HepG2 (cell line): ENCODE results near the gene PRM2. TPM values are rescaled to one million over a fixed set of nuclear protein-coding genes. Genes with fewer than 3 reads are reported as not detected.

ENCODE experiments used
- PHF8 ChIP-seq: sonication (generic); formaldehyde crosslinking; IDR thresholded peaks from 2 replicates; pipeline ENCODE4 v1.5.0; 2020; ENCODE audit warnings: missing genetic modification reagents
- SRSF9 ChIP-seq: fragments of 200-400 bp; formaldehyde crosslinking; IDR thresholded peaks from 2 replicates; pipeline ENCODE4 v1.6.1; 2018; ENCODE audit warnings: borderline replicate concordance, mild to moderate bottlenecking, low read depth, low read length; ENCODE audit not compliant: insufficient read depth, poor library complexity, severe bottlenecking
- ZBTB7B ChIP-seq: sonication (generic); formaldehyde crosslinking; IDR thresholded peaks from 2 replicates; pipeline ENCODE4 v1.4.0; 2020; ENCODE audit warnings: missing genetic modification reagents
- ZNF670 ChIP-seq: sonication (generic); formaldehyde crosslinking; IDR thresholded peaks from 2 replicates; pipeline ENCODE4 v1.8.0; 2022; ENCODE audit warnings: mild to moderate bottlenecking, missing genetic modification reagents, borderline replicate concordance
- polyA plus RNA-seq, 8 experiments: library from polyadenylated mRNA; depleted of rRNA in 3 of 8; stranded (reverse) in 7 of 8; unstranded in 1 of 8; fragments of >200 nt; fragmentation: Illumina TruSeq in 4 of 8; extraction: Trizol in 4 of 8; gene quantifications; 2 replicates each; pipeline versions ENCODE4 v1.2.1 to v1.2.3, GENCODE V29; 2011 to 2016; ENCODE audit warnings: low read depth in 4 of 8, missing spikeins in 1 of 8, mixed read lengths in 1 of 8; ENCODE audit not compliant: insufficient read depth in 1 of 8
- total RNA-seq, 5 experiments: library from RNA; depleted of rRNA; stranded (reverse); fragments of >200 nt; fragmentation: Illumina TruSeq; extraction: Trizol; gene quantifications; 2 replicates each; pipeline ENCODE4 v1.2.3, GENCODE V29; 2016; ENCODE audit warnings: low read depth in 1 of 5
- TF ChIP-seq, protein P1 (sequence below): sonication (generic); formaldehyde crosslinking; IDR thresholded peaks from 2 replicates; pipeline ENCODE4 v1.4.0; 2020; ENCODE audit warnings: missing genetic modification reagents, borderline replicate concordance
- TF ChIP-seq, protein P2 (sequence below): sonication (generic); formaldehyde crosslinking; IDR thresholded peaks from 2 replicates; pipeline ENCODE4 v1.8.0; 2023; ENCODE audit warnings: mild to moderate bottlenecking, missing genetic modification reagents
- TF ChIP-seq, protein P3 (sequence below): IDR thresholded peaks from 2 replicates; pipeline ENCODE4 v1.6.1; 2016; ENCODE audit warnings: low read depth, control low read depth
- TF ChIP-seq, protein P4 (sequence below): sonication (generic); formaldehyde crosslinking; conservative IDR thresholded peaks from 2 replicates; pipeline ENCODE4 v1.4.0; 2020; ENCODE audit warnings: mild to moderate bottlenecking, missing genetic modification reagents, moderate library complexity
- TF ChIP-seq, protein P5 (sequence below): sonication (generic); formaldehyde crosslinking; conservative IDR thresholded peaks from 2 replicates; pipeline ENCODE4 v1.4.0; 2020; ENCODE audit warnings: missing genetic modification reagents
- TF ChIP-seq, protein P6 (sequence below): sonication (generic); formaldehyde crosslinking; IDR thresholded peaks from 2 replicates; pipeline ENCODE4 v1.4.0; 2020; ENCODE audit warnings: missing genetic modification reagents
- TF ChIP-seq, protein P7 (sequence below), 2 experiments: sonication (generic) in 1 of 2; formaldehyde crosslinking in 1 of 2; IDR thresholded peaks; 2 replicates each; pipeline versions ENCODE4 v1.4.0 to v1.6.1; 2018 to 2020; ENCODE audit warnings: missing genetic modification reagents in 2 of 2, borderline replicate concordance in 1 of 2, low read depth in 1 of 2, mild to moderate bottlenecking in 1 of 2, missing biosample characterization in 1 of 2

Gene PRM2
- total and polyA plus RNA-seq, 2 of the 13 experiments (the other 11 are each of a cell fraction or from before 2014, with no cell fraction given), result 0.54 TPM; not detected in 1

DNA sequence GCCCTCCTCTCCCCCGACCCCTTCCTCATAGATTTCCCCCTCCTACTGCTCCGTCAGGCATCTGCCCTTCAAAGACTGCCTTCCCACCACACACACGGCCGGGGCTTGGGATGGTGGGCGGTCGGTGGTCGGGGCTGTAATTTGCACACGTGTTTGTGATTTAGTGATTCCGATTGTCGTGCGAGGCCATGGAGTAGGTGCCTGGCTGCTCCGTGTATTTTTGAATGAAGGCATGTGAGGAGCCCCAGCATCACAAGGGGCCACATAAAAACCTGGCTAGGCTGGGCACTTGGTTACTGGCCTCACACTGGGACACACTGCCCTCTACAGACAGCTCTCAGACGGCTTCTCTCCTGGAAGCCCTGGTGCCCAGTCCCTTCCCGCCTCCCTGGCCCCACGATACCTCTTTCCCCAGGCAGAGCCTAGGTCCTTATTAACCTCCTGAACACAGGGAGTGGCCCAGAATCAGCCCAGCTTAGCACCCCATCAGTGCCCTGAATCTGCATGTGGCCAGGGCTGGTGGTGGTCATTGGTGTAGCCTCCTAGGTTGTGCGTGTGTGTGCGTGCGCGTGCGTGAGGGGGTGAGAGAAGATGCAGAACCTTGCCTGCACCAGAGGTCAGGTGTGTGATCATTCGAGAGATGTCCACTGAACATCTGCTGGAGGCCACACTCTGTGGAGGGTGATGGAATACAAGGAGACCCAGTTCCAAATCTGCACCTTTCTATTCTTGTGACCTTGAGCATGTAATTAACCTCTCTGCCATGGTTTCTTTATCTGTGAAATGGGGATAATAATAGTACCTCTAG, 18.9 kb downstream of the PRM2 start (continued):
- TF ChIP-seq, protein P1, sequence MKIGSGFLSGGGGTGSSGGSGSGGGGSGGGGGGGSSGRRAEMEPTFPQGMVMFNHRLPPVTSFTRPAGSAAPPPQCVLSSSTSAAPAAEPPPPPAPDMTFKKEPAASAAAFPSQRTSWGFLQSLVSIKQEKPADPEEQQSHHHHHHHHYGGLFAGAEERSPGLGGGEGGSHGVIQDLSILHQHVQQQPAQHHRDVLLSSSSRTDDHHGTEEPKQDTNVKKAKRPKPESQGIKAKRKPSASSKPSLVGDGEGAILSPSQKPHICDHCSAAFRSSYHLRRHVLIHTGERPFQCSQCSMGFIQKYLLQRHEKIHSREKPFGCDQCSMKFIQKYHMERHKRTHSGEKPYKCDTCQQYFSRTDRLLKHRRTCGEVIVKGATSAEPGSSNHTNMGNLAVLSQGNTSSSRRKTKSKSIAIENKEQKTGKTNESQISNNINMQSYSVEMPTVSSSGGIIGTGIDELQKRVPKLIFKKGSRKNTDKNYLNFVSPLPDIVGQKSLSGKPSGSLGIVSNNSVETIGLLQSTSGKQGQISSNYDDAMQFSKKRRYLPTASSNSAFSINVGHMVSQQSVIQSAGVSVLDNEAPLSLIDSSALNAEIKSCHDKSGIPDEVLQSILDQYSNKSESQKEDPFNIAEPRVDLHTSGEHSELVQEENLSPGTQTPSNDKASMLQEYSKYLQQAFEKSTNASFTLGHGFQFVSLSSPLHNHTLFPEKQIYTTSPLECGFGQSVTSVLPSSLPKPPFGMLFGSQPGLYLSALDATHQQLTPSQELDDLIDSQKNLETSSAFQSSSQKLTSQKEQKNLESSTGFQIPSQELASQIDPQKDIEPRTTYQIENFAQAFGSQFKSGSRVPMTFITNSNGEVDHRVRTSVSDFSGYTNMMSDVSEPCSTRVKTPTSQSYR, result no peak
- TF ChIP-seq, protein P2, sequence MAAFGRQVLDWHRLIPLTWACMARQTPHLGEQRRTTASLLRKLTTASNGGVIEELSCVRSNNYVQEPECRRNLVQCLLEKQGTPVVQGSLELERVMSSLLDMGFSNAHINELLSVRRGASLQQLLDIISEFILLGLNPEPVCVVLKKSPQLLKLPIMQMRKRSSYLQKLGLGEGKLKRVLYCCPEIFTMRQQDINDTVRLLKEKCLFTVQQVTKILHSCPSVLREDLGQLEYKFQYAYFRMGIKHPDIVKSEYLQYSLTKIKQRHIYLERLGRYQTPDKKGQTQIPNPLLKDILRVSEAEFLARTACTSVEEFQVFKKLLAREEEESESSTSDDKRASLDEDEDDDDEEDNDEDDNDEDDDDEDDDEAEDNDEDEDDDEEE (CRISPR knock-in tag), result peak; percentile 17; the same call in 1 of the 2 replicates
- TF ChIP-seq, protein P3, sequence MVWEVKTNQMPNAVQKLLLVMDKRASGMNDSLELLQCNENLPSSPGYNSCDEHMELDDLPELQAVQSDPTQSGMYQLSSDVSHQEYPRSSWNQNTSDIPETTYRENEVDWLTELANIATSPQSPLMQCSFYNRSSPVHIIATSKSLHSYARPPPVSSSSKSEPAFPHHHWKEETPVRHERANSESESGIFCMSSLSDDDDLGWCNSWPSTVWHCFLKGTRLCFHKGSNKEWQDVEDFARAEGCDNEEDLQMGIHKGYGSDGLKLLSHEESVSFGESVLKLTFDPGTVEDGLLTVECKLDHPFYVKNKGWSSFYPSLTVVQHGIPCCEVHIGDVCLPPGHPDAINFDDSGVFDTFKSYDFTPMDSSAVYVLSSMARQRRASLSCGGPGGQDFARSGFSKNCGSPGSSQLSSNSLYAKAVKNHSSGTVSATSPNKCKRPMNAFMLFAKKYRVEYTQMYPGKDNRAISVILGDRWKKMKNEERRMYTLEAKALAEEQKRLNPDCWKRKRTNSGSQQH (CRISPR knock-in tag), result no peak; the same call in 1 of the 2 replicates
- TF ChIP-seq, protein P4, sequence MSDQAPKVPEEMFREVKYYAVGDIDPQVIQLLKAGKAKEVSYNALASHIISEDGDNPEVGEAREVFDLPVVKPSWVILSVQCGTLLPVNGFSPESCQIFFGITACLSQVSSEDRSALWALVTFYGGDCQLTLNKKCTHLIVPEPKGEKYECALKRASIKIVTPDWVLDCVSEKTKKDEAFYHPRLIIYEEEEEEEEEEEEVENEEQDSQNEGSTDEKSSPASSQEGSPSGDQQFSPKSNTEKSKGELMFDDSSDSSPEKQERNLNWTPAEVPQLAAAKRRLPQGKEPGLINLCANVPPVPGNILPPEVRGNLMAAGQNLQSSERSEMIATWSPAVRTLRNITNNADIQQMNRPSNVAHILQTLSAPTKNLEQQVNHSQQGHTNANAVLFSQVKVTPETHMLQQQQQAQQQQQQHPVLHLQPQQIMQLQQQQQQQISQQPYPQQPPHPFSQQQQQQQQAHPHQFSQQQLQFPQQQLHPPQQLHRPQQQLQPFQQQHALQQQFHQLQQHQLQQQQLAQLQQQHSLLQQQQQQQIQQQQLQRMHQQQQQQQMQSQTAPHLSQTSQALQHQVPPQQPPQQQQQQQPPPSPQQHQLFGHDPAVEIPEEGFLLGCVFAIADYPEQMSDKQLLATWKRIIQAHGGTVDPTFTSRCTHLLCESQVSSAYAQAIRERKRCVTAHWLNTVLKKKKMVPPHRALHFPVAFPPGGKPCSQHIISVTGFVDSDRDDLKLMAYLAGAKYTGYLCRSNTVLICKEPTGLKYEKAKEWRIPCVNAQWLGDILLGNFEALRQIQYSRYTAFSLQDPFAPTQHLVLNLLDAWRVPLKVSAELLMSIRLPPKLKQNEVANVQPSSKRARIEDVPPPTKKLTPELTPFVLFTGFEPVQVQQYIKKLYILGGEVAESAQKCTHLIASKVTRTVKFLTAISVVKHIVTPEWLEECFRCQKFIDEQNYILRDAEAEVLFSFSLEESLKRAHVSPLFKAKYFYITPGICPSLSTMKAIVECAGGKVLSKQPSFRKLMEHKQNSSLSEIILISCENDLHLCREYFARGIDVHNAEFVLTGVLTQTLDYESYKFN (CRISPR knock-in tag), result peak; percentile 69; the same call in 1 of the 2 replicates
- TF ChIP-seq, protein P5, sequence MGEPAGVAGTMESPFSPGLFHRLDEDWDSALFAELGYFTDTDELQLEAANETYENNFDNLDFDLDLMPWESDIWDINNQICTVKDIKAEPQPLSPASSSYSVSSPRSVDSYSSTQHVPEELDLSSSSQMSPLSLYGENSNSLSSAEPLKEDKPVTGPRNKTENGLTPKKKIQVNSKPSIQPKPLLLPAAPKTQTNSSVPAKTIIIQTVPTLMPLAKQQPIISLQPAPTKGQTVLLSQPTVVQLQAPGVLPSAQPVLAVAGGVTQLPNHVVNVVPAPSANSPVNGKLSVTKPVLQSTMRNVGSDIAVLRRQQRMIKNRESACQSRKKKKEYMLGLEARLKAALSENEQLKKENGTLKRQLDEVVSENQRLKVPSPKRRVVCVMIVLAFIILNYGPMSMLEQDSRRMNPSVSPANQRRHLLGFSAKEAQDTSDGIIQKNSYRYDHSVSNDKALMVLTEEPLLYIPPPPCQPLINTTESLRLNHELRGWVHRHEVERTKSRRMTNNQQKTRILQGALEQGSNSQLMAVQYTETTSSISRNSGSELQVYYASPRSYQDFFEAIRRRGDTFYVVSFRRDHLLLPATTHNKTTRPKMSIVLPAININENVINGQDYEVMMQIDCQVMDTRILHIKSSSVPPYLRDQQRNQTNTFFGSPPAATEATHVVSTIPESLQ (CRISPR knock-in tag), result no peak
- TF ChIP-seq, protein P6, sequence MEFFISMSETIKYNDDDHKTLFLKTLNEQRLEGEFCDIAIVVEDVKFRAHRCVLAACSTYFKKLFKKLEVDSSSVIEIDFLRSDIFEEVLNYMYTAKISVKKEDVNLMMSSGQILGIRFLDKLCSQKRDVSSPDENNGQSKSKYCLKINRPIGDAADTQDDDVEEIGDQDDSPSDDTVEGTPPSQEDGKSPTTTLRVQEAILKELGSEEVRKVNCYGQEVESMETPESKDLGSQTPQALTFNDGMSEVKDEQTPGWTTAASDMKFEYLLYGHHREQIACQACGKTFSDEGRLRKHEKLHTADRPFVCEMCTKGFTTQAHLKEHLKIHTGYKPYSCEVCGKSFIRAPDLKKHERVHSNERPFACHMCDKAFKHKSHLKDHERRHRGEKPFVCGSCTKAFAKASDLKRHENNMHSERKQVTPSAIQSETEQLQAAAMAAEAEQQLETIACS (CRISPR knock-in tag), result peak; percentile 63; the same call in 1 of the 2 replicates
- TF ChIP-seq ZBTB7B (CRISPR knock-in tag) (no peak), PHF8 (CRISPR knock-in tag) (no peak), ZNF670 (CRISPR knock-in tag) (peak; percentile 64; the same call in 1 of the 2 replicates), SRSF9 (no peak)
- TF ChIP-seq, protein P7, sequence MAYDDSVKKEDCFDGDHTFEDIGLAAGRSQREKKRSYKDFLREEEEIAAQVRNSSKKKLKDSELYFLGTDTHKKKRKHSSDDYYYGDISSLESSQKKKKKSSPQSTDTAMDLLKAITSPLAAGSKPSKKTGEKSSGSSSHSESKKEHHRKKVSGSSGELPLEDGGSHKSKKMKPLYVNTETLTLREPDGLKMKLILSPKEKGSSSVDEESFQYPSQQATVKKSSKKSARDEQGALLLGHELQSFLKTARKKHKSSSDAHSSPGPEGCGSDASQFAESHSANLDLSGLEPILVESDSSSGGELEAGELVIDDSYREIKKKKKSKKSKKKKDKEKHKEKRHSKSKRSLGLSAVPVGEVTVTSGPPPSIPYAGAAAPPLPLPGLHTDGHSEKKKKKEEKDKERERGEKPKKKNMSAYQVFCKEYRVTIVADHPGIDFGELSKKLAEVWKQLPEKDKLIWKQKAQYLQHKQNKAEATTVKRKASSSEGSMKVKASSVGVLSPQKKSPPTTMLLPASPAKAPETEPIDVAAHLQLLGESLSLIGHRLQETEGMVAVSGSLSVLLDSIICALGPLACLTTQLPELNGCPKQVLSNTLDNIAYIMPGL (CRISPR knock-in tag; IDR thresholded peaks at IDR 0.05; ENCODE audit: borderline replicate concordance in 1 of 2, low read depth in 1 of 2), result peak; percentile 96 to 98
